CD4-positive, alpha-beta T cell treated with Interferon gamma for 1 hour (primary cell): Measurements from ENCODE around the gene COX14.

Experiments
- DNase-seq: peaks from one replicate; pipeline ENCODE4 v3.0.0-alpha.2; 2020

Gene COX14

GRCh38 chr12:50166799-50167048 lies 54.7 kb downstream of the COX14 start:
- DNase-seq, result no peak

- peak; percentile 98 for DNase-seq
Observed at GRCh38 chr12:50167049-50167828, 55.2 kb downstream of the COX14 start, which contains the start of gene CERS5. Gene CERS5, minus strand, starts transcription at chr12:50167369. Its CDS starts 72 bp downstream, at chr12:50167297.
